OCI-LY1 (cell line): ENCODE results near the gene C19orf18.

Experiments
- H2AFZ ChIP-seq: fragments of 200-600 bp; sonication (generic), shearing (Covaris generic); 2 replicates; pipeline ENCODE4 v1.6.0; 2014; ENCODE audit warnings: antibody characterized with exemption, mild to moderate bottlenecking, low read length
- H3F3A ChIP-seq: fragments of 200-600 bp; sonication (generic), shearing (Covaris generic); 2 replicates; pipeline ENCODE4 v1.6.0; 2014; ENCODE audit warnings: mild to moderate bottlenecking, antibody characterized with exemption, low read length, moderate library complexity; ENCODE audit not compliant: insufficient read depth
- H3K27ac ChIP-seq: fragments of 200-600 bp; sonication (generic); 2 replicates; pipeline ENCODE4 v1.5.1; 2014; ENCODE audit warnings: low read length, mixed run types, mild to moderate bottlenecking, low read depth; ENCODE audit not compliant: poor library complexity, severe bottlenecking
- H3K27me3 ChIP-seq: fragments of 200-600 bp; sonication (generic); 2 replicates; pipeline ENCODE4 v1.6.0; 2014; ENCODE audit warnings: antibody characterized with exemption, mild to moderate bottlenecking, low read length, moderate library complexity; ENCODE audit not compliant: insufficient read depth
- H3K36me3 ChIP-seq: fragments of 200-600 bp; sonication (generic); 2 replicates; pipeline ENCODE4 v1.6.1; 2014; ENCODE audit warnings: mild to moderate bottlenecking, antibody characterized with exemption, low read length, moderate library complexity, mixed read lengths; ENCODE audit not compliant: insufficient read depth
- H3K4me1 ChIP-seq: fragments of 200-600 bp; sonication (generic); 2 replicates; pipeline ENCODE4 v1.5.1; 2014; ENCODE audit warnings: mild to moderate bottlenecking, low read length, moderate library complexity; ENCODE audit not compliant: insufficient read depth, severe bottlenecking
- H3K4me2 ChIP-seq: fragments of 200-600 bp; sonication (generic), shearing (Covaris generic); 2 replicates; pipeline ENCODE4 v1.6.1; 2014; ENCODE audit warnings: low read length
- H3K4me3 ChIP-seq: fragments of 200-600 bp; sonication (generic); 2 replicates; pipeline ENCODE4 v1.5.1; 2014; ENCODE audit warnings: low read length, low read depth, mild to moderate bottlenecking, mixed read lengths; ENCODE audit not compliant: poor library complexity, severe bottlenecking
- H3K79me2 ChIP-seq: fragments of 200-600 bp; shearing (Covaris generic); 2 replicates; pipeline ENCODE4 v1.6.1; 2016; ENCODE audit warnings: mixed run types, low read length, mixed read lengths; ENCODE audit not compliant: insufficient read depth
- H3K9ac ChIP-seq: fragments of 200-600 bp; sonication (generic), shearing (Covaris generic); 2 replicates; pipeline ENCODE4 v1.6.1; 2014; ENCODE audit warnings: mild to moderate bottlenecking, low read length, mixed read lengths
- H3K9me2 ChIP-seq: fragments of 200-600 bp; sonication (generic), shearing (Covaris generic); 2 replicates; pipeline ENCODE4 v1.6.1; 2014; ENCODE audit warnings: low read depth, mild to moderate bottlenecking, low read length, mixed read lengths
- H3K9me3 ChIP-seq: fragments of 200-600 bp; shearing (Covaris generic); 2 replicates; pipeline ENCODE4 v1.6.1; 2014; ENCODE audit warnings: low read length, mixed read lengths
- H4K20me1 ChIP-seq: fragments of 200-600 bp; sonication (generic), shearing (Covaris generic); 2 replicates; pipeline ENCODE4 v1.6.0; 2016; ENCODE audit warnings: mild to moderate bottlenecking, low read length; ENCODE audit not compliant: insufficient read depth
- CTCF ChIP-seq: fragments of 200-600 bp; sonication (generic), shearing (Covaris generic); IDR thresholded peaks from 2 replicates; pipeline ENCODE4 v1.5.1; 2017; ENCODE audit warnings: mild to moderate bottlenecking, antibody characterized with exemption, low read length, moderate library complexity, mixed read lengths
- EZH2 ChIP-seq: fragments of 200-600 bp; sonication (generic), shearing (Covaris generic); IDR thresholded peaks from 2 replicates; pipeline ENCODE4 v1.8.0; 2017; ENCODE audit warnings: borderline replicate concordance, mixed run types, mild to moderate bottlenecking, antibody characterized with exemption, low read length, moderate library complexity, mixed read lengths

Gene C19orf18

DNA sequence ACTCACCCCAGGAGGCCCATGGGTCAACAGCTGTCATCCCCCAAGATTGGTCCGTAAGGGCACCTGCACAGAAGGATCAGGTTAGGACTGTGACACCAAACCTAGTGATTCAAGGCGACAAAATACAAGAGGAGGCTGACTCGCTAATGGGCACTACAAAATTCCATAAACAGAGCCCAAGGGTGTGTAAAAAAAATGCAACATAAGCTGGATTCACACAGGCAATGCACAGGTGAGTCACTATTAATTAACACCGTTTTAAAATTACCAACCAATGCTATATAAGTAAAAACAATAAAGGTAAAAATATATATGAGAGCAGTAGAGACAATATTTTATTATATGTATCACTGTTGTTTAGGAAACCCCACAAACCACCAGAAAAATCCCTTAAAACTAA, 26.3 kb upstream of the C19orf18 start:
- no peak overlapping the region for H3K4me2 ChIP-seq

DNA sequence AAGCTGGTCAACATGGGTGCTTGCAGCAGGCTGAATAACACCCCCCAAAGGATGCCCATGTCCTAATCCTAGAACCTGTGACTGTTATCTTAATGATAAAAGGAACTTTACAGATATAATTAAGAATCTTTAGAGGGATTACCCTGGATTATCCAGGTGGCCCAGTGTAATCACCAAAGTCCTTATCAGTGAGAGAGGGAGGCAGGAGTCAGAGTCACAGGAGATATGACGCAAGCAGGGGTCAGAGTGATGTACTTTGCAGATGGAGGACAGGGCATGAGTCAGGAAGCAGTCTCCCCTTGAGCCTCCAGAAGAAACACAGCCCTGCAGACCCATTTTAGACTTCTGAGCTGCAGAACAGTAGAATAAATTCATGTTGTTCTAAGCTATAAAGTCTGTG, 18.5 kb upstream of the C19orf18 start:
- H3F3A ChIP-seq: no peaks in the 10 kb centered on the region
- no peaks in the 10 kb centered on the region for H4K20me1 ChIP-seq
- H3K9ac ChIP-seq: no peak overlapping the region
- no peak overlapping the region for H3K4me2 ChIP-seq
- no peaks in the 10 kb centered on the region for H3K4me1 ChIP-seq
- TF ChIP-seq CTCF (no peak), EZH2 (no peak)
- no peak overlapping the region for H3K27ac ChIP-seq
- peaks cover 76% of the 10 kb centered on the region for H3K36me3 ChIP-seq
- no peak overlapping the region for H3K4me3 ChIP-seq
- peaks cover 60% of the 10 kb centered on the region for H3K9me3 ChIP-seq
- no peak overlapping the region for H2AFZ ChIP-seq
- no peaks in the 10 kb centered on the region for H3K9me2 ChIP-seq
- no peaks in the 10 kb centered on the region for H3K79me2 ChIP-seq
- H3K27me3 ChIP-seq: no peaks in the 10 kb centered on the region

More for the DNA sequence above, 26.3 kb upstream of the C19orf18 start:
- Histone ChIP-seq H3K36me3 (peaks cover 74% of the 10 kb centered on the region), H4K20me1 (no peaks in the 10 kb centered on the region), H2AFZ (no peak overlapping the region), H3K27me3 (no peaks in the 10 kb centered on the region), H3K4me3 (no peak overlapping the region), H3K27ac (no peak overlapping the region), H3K9me2 (no peaks in the 10 kb centered on the region), H3K4me1 (peaks cover 15% of the 10 kb centered on the region), H3F3A (no peaks in the 10 kb centered on the region), H3K9me3 (peaks cover 53% of the 10 kb centered on the region), H3K9ac (no peak overlapping the region), H3K79me2 (peaks cover 12% of the 10 kb centered on the region; the same call in 1 of the 2 replicates)
- TF ChIP-seq EZH2 (no peak), CTCF (no peak)

- Histone ChIP-seq H2AFZ (no peak overlapping the region), H3K9me3 (peaks cover 81% of the 10 kb centered on the region), H3K9ac (no peak overlapping the region), H3K4me2 (no peak overlapping the region), H3K36me3 (peaks cover 53% of the 10 kb centered on the region), H4K20me1 (no peaks in the 10 kb centered on the region), H3K4me3 (no peak overlapping the region), H3K79me2 (no peaks in the 10 kb centered on the region), H3K27ac (no peak overlapping the region), H3F3A (no peaks in the 10 kb centered on the region), H3K4me1 (no peaks in the 10 kb centered on the region), H3K27me3 (no peaks in the 10 kb centered on the region), H3K9me2 (no peaks in the 10 kb centered on the region)
- TF ChIP-seq EZH2: no peak
- no peak for TF ChIP-seq CTCF
Observed at GRCh38 chr19:57978586-57979289, 4.4 kb upstream of the C19orf18 start.
